GM18870 (cell line): Measurements from ENCODE around the gene SERF2.
"Not testable (repeated sequence)": the region's sequence is repeated elsewhere in the genome, so short reads cannot be mapped to it uniquely, and the experiment has no call there.

Experiments used
- ATAC-seq: cut with Tn5 transposase; IDR thresholded peaks from one replicate; pipeline ENCODE4 v1.9.1; 2021; ENCODE audit warnings: moderate library complexity; ENCODE audit not compliant: unreplicated experiment

Gene SERF2

DNA sequence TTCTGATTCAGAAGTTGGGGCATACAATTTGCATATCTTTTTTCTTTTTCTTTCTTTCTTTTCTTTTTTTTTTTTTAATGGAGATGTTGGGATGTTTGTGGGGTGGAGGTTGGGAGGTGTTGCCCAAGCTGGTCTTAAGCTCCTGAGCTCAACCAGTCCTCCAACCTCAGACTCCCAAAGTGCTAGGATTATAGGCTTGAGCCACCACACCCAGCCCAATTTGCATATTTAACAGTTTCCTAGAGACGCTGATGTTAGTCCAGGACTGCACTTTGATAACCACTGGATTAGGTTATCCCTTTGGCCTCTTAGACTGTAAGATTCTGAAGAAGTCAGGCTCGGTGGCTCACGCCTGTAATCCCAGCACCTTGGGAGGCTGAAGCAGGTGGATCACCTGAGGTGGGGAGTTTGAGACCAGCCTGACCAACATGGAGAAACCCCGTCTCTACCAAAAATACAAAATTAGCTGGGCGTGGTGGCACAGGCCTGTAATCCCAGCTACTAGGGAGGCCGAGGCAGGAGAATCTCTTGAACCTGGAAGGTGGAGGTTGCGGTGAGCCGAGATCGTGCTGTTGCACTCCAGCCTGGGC is 37.9 kb downstream of the SERF2 start:
- not testable (repeated sequence) for ATAC-seq

DNA sequence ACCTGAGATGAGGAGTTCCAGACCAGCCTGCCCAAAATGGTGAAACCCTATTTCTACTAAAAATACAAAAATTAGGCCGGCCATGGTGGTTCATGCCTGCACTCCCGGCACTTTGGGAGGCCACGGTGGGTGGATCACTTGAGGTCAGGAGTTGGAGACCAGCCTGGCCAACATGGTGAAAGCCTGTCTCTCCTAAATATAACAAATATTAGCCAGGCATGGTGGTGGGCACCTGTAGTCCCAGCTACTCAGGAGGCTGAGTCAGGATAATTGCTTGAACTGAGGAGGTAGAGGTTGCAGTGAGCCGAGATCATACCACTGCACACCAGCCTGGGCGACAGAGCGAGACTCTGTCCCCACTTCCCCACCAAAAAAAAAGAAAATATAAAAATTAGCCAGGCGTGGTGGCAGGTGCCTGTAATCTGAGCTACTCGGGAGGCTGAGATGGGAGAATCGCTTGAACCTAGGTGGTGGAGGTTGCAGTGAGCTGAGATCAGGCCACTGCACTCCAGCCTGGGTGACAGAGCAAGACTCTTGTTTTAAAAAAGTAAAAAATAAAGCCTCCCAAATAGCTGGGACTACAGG is 38.7 kb downstream of the SERF2 start:
- ATAC-seq, result not testable (repeated sequence)

DNA sequence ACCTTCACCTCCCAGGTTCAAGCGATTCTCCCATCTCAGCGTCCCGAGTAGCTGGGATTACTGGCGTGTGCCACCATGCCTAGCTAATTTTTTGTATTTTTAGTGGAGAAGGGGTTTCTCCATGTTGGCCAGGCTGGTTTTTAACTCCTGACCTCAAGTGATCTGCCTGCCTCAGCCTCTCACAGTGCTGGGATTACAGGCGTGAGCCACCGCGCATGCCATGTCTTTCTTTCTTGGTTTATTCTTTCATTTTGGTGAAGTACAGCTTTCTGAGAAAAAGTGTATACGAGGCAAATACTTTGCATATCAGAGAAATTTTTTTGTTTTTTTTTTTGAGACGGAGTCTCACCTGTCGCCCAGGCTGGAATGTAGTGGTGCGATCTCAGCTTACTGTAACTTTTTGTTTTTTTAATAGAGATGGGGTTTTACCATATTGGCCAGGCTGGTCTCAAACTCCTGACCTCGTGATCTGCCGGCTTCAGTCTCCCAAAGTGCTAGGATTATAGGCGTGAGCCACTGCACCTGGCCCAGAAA is 39.5 kb downstream of the SERF2 start:
- ATAC-seq, result not testable (repeated sequence)

DNA sequence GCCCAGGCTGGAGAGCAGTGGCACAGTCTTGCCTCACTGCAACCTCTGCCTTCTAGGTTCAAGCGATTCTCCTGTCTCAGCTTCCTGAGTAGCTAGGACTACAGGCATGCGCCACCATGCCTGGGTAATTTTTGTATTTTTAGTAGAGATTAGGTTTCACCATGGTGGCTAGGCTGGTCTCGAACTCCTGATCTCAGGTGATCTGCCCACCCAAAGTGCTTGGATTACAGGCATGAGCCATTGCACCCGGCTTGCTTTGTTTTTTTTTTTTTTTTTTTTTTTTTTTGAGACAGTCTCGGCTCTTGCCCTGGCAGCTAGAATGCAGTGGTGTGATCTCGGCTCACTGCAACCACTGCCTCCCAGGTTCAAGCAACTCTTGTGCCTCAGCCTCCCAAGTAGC is 40.4 kb downstream of the SERF2 start:
- not testable (repeated sequence) for ATAC-seq

DNA sequence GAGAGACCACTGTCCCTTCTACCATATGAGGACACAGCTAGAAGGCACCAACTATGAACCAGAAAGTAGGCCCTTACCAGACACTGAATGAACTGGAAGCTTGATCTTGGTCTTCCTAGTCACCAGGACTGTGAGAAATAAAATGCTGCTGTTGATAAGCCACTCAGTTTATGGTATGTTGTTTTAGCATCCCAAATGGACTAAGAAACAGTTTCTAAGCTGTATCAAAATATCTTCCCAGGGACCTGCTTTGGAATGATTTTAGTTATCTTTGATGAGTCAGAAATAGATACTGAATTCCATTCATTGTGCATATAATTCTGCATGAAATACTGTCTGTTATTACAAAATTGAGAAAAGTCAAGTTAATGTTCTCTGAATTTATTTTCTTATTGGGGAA is 53.3 kb downstream of the SERF2 start:
- ATAC-seq, result no peak
